ENCODE data around the gene FOXF1.

DNA sequence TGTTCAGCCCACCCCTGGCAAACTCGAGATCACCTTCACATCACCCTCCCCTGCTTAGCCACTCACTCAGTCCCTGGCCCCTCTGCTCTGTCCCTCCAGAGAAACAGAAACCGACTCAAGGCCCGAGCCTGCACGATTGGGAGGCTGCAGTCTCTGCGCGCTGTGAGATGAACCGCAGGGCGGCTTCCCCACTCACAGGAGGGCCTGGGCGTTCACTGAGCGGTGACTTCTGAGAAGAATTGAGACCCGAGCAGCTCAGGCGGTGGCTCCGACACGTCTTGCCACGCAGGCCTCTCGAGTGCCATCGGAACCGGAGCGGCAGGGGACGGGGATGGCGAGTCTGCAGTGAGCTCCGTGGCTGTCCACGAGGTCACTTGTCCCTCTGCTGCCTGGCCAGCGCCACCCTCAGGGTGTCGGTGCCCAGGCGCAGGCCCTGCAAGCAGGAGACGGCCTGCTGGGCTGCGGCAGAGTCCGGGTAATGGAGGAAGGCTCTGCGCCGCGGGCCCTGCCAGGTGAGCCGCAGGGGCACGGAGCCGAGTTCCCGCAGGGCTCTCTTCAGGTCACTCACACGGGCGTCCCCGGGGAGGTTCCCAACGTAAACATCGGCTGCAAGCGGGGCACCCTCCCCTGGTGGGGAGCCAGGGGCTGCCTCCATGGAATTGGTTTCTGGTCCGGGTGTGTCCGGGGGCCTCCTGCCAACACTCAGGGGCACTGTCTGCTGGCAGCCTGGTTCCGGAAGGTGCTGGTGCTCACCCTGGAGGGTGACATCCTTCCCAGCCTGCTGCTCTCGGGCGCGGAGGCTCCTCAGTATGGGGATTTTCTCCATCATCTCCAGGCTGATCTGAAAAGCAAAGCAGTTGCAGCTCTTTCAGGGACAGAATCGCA, 21.6 kb downstream of the FOXF1 start:
- TF ChIP-seq POLR2A (IDR thresholded peaks at IDR 0.05) (no peak), CTCF (IDR thresholded peaks at IDR 0.05) (no peak)

Data from heart left ventricle (tissue), 13 donors.